D341Med (cell line): ENCODE results near the gene ATP8B1.
"Not testable (repeated sequence)": the region's sequence is repeated elsewhere in the genome, so short reads cannot be mapped to it uniquely, and the experiment has no call there.

Source experiments
- DNase-seq: peaks from one replicate; pipeline ENCODE4 v3.0.0; 2012; ENCODE audit warnings: low spot score

Gene ATP8B1

GRCh38 chr18:57719211-57719935 is 83.7 kb downstream of the ATP8B1 start:
- DNase-seq, result not testable (repeated sequence)

- DNase-seq, result no peak
These were observed 86.6 kb downstream of the ATP8B1 start for GRCh38 chr18:57716549-57716948.

GRCh38 chr18:57715671-57716070 is 87.4 kb downstream of the ATP8B1 start:
- no peak for DNase-seq

- DNase-seq, result no peak
These were observed 88.0 kb downstream of the ATP8B1 start for GRCh38 chr18:57715073-57715472.

- no peak for DNase-seq
These were observed 92.9 kb downstream of the ATP8B1 start for GRCh38 chr18:57710226-57710625.

- DNase-seq, result no peak
These were observed 93.8 kb downstream of the ATP8B1 start for GRCh38 chr18:57709335-57709734.

- no peak for DNase-seq
These were observed 94.8 kb downstream of the ATP8B1 start for GRCh38 chr18:57708288-57708687.

- DNase-seq, result no peak
These were observed 97.1 kb downstream of the ATP8B1 start for GRCh38 chr18:57705832-57706595.

GRCh38 chr18:57705011-57705410 is 98.1 kb downstream of the ATP8B1 start:
- no peak for DNase-seq

- no peak for DNase-seq
These were observed 104.4 kb downstream of the ATP8B1 start for GRCh38 chr18:57698571-57699276.

- DNase-seq, result no peak
These were observed 105.7 kb downstream of the ATP8B1 start for GRCh38 chr18:57697426-57697825.

GRCh38 chr18:57696271-57696670 is 106.8 kb downstream of the ATP8B1 start:
- DNase-seq, result no peak

GRCh38 chr18:57691363-57691762 is 111.8 kb downstream of the ATP8B1 start:
- DNase-seq, result no peak

- DNase-seq, result no peak
These were observed 115.1 kb downstream of the ATP8B1 start for GRCh38 chr18:57687970-57688369.

- DNase-seq, result no peak
These were observed 119.6 kb downstream of the ATP8B1 start for GRCh38 chr18:57683470-57683869.

GRCh38 chr18:57677262-57678211 is 125.6 kb downstream of the ATP8B1 start:
- no peak for DNase-seq

GRCh38 chr18:57674891-57675290 is 128.2 kb downstream of the ATP8B1 start:
- DNase-seq, result no peak

- no peak for DNase-seq
These were observed 133.1 kb downstream of the ATP8B1 start for GRCh38 chr18:57670046-57670445.

- DNase-seq, result no peak
These were observed 135.1 kb downstream of the ATP8B1 start for GRCh38 chr18:57668021-57668420.

GRCh38 chr18:57666818-57667497 is 136.2 kb downstream of the ATP8B1 start:
- DNase-seq, result no peak

- DNase-seq, result no peak
These were observed 138.4 kb downstream of the ATP8B1 start for GRCh38 chr18:57664568-57665165.
